HepG2 (cell line): ENCODE results near the gene GDF9. TPM values are rescaled to one million over a fixed set of nuclear protein-coding genes. Genes with fewer than 3 reads are reported as not detected.

Experiments used
- ASH2L ChIP-seq: fragments of 300-600, 200-600 bp; sonication (generic); IDR thresholded peaks from 2 replicates; pipeline ENCODE4 v1.7.0; 2017; ENCODE audit warnings: low read depth, mild to moderate bottlenecking, moderate library complexity, mixed read lengths, low read length; ENCODE audit not compliant: insufficient read length
- ATRX ChIP-seq: sonication (generic); formaldehyde crosslinking; IDR thresholded peaks from 2 replicates; pipeline ENCODE4 v1.4.0; 2020; ENCODE audit warnings: missing genetic modification reagents, borderline replicate concordance
- BCL6 ChIP-seq: IDR thresholded peaks from 2 replicates; pipeline ENCODE4 v1.6.1; 2016; ENCODE audit warnings: missing genetic modification reagents, missing compliant biosample characterization
- BRF2 ChIP-seq: sonication (generic); formaldehyde crosslinking; IDR thresholded peaks from 2 replicates; pipeline ENCODE4 v1.8.1; 2022; ENCODE audit warnings: mild to moderate bottlenecking, missing genetic modification reagents
- HNRNPL ChIP-seq: fragments of 200-400 bp; formaldehyde crosslinking; IDR thresholded peaks from 2 replicates; pipeline ENCODE4 v1.6.1; 2017; ENCODE audit warnings: mild to moderate bottlenecking, low read depth, low read length
- MEIS1 ChIP-seq: sonication (generic); formaldehyde crosslinking; IDR thresholded peaks from 2 replicates; pipeline ENCODE4 v1.9.0; 2021; ENCODE audit warnings: mild to moderate bottlenecking, missing genetic modification reagents, moderate library complexity, borderline replicate concordance
- NR1H2 ChIP-seq: sonication (generic); formaldehyde crosslinking; IDR thresholded peaks from 2 replicates; pipeline ENCODE4 v1.8.1; 2022; ENCODE audit warnings: low read depth, missing genetic modification reagents, borderline replicate concordance
- NR3C1 ChIP-seq: sonication (generic); formaldehyde crosslinking; IDR thresholded peaks from 2 replicates; pipeline ENCODE4 v1.4.0; 2020; ENCODE audit warnings: missing genetic modification reagents
- POLR2G ChIP-seq: fragments of 200-400 bp; formaldehyde crosslinking; IDR thresholded peaks from 2 replicates; pipeline ENCODE4 v1.6.1; 2018; ENCODE audit warnings: mild to moderate bottlenecking, low read depth, low read length, moderate library complexity
- REST ChIP-seq, 2 experiments: IDR thresholded peaks; 2 replicates each; pipeline ENCODE4 v1.6.1; 2011 to 2012; ENCODE audit warnings: low read length in 2 of 2, borderline replicate concordance in 1 of 2, low read depth in 1 of 2, mild to moderate bottlenecking in 1 of 2, moderate library complexity in 1 of 2
- RXRB ChIP-seq: IDR thresholded peaks from 2 replicates; pipeline ENCODE4 v1.6.1; 2016; ENCODE audit warnings: borderline replicate concordance, missing genetic modification reagents, missing compliant biosample characterization
- ZNF207 ChIP-seq: fragments of 450-650 bp; IDR thresholded peaks from 2 replicates; pipeline ENCODE4 v1.6.1; 2016; ENCODE audit warnings: antibody characterized with exemption, borderline replicate concordance
- ZNF552 ChIP-seq: sonication (generic); formaldehyde crosslinking; IDR thresholded peaks from 2 replicates; pipeline ENCODE4 v1.9.0; 2022; ENCODE audit warnings: missing genetic modification reagents, mild to moderate bottlenecking, borderline replicate concordance
- ZNF574 ChIP-seq: sonication (generic); formaldehyde crosslinking; IDR thresholded peaks from 2 replicates; pipeline ENCODE4 v1.4.0; 2020; ENCODE audit warnings: missing genetic modification reagents
- ZNF766 ChIP-seq: sonication (generic); formaldehyde crosslinking; IDR thresholded peaks from 2 replicates; pipeline ENCODE4 v1.5.0; 2020; ENCODE audit warnings: missing genetic modification reagents, borderline replicate concordance
- ZSCAN12 ChIP-seq: sonication (generic); formaldehyde crosslinking; IDR thresholded peaks from 2 replicates; pipeline ENCODE4 v1.9.0; 2021; ENCODE audit warnings: mild to moderate bottlenecking, missing genetic modification reagents
- ZZZ3 ChIP-seq: sonication (generic); formaldehyde crosslinking; IDR thresholded peaks from 2 replicates; pipeline ENCODE4 v1.4.0; 2020; ENCODE audit warnings: missing genetic modification reagents, mild to moderate bottlenecking, borderline replicate concordance
- polyA plus RNA-seq, 8 experiments: library from polyadenylated mRNA; depleted of rRNA in 3 of 8; stranded (reverse) in 7 of 8; unstranded in 1 of 8; fragments of >200 nt; fragmentation: Illumina TruSeq in 4 of 8; extraction: Trizol in 4 of 8; gene quantifications; 2 replicates each; pipeline versions ENCODE4 v1.2.1 to v1.2.3, GENCODE V29; 2011 to 2016; ENCODE audit warnings: low read depth in 4 of 8, missing spikeins in 1 of 8, mixed read lengths in 1 of 8; ENCODE audit not compliant: insufficient read depth in 1 of 8
- total RNA-seq, 5 experiments: library from RNA; depleted of rRNA; stranded (reverse); fragments of >200 nt; fragmentation: Illumina TruSeq; extraction: Trizol; gene quantifications; 2 replicates each; pipeline ENCODE4 v1.2.3, GENCODE V29; 2016; ENCODE audit warnings: low read depth in 1 of 5
- TF ChIP-seq, protein P1 (sequence below): sonication (generic); formaldehyde crosslinking; IDR thresholded peaks from 2 replicates; pipeline ENCODE4 v1.4.0; 2020; ENCODE audit warnings: missing genetic modification reagents, low read depth, mild to moderate bottlenecking, borderline replicate concordance
- TF ChIP-seq, protein P2 (sequence below): sonication (generic); formaldehyde crosslinking; IDR thresholded peaks from 2 replicates; pipeline ENCODE4 v1.4.0; 2020; ENCODE audit warnings: missing genetic modification reagents

Gene GDF9
- total and polyA plus RNA-seq, 2 of the 13 experiments (the other 11 are each of a cell fraction or from before 2014, with no cell fraction given) = 0.33 to 0.38 TPM

DNA sequence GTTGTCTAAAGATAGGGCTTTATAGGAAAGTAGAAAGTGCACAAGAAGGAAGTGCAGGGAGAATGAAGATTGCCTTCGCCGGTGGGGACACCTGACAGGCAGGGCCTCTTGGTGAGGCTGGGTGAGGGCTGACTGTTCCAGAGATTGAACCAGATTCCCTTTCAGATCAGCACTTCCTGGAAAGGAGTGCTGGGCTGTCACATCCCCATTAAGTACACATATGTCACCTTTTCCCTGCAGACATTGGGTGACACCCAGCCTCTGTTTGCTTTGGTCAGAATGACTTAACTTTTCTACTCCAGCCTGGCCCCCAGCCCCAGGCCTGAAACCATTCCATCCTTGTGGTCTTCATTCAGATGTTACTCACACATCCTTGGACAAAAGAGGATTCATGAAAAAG, 28.4 kb downstream of the GDF9 start (continued):
- TF ChIP-seq ZZZ3 (CRISPR knock-in tag) = peak; percentile 55; the same call in 1 of the 2 replicates
- 0 out of 2 replicates have a peak, but pooled peaks have one; percentile 96 for TF ChIP-seq MEIS1
- no peak for TF ChIP-seq NR1H2 (CRISPR knock-in tag)
- no peak for TF ChIP-seq ZSCAN12 (CRISPR knock-in tag)
- TF ChIP-seq RXRB (CRISPR knock-in tag) = peak; percentile 95
- TF ChIP-seq ZNF207 = no peak
- TF ChIP-seq ZNF766 (CRISPR knock-in tag) = peak; percentile 79; the same call in 1 of the 2 replicates
- TF ChIP-seq ZNF574 (CRISPR knock-in tag) = 0 out of 2 replicates have a peak, but pooled peaks have one; percentile 17
- no peak for TF ChIP-seq BRF2
- TF ChIP-seq, protein P1, sequence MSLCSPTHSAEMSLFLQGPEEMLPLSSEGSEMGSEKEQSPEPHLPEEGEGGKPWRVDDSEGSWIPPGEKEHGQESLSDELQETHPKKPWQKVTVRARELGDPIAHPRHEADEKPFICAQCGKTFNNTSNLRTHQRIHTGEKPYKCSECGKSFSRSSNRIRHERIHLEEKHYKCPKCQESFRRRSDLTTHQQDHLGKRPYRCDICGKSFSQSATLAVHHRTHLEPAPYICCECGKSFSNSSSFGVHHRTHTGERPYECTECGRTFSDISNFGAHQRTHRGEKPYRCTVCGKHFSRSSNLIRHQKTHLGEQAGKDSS (CRISPR knock-in tag) = peak; percentile 46; the same call in 1 of the 2 replicates
- TF ChIP-seq REST (IDR thresholded peaks at IDR 0.05; ENCODE audit: borderline replicate concordance in 1 of 2, low read depth in 1 of 2, low read length in 2 of 2) = 0 out of 4 replicates have a peak, but pooled peaks of 1 of the 2 experiments have one; percentile 3
- TF ChIP-seq HNRNPL = no peak
- TF ChIP-seq POLR2G = no peak; the same call in 1 of the 2 replicates
- TF ChIP-seq NR3C1 = no peak
- TF ChIP-seq ATRX (CRISPR knock-in tag) = no peak
- no peak for TF ChIP-seq ASH2L
- TF ChIP-seq ZNF552 (CRISPR knock-in tag) = no peak
- peak; percentile 94 for TF ChIP-seq BCL6
- TF ChIP-seq, protein P2, sequence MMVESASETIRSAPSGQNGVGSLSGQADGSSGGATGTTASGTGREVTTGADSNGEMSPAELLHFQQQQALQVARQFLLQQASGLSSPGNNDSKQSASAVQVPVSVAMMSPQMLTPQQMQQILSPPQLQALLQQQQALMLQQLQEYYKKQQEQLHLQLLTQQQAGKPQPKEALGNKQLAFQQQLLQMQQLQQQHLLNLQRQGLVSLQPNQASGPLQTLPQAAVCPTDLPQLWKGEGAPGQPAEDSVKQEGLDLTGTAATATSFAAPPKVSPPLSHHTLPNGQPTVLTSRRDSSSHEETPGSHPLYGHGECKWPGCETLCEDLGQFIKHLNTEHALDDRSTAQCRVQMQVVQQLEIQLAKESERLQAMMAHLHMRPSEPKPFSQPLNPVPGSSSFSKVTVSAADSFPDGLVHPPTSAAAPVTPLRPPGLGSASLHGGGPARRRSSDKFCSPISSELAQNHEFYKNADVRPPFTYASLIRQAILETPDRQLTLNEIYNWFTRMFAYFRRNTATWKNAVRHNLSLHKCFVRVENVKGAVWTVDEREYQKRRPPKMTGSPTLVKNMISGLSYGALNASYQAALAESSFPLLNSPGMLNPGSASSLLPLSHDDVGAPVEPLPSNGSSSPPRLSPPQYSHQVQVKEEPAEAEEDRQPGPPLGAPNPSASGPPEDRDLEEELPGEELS (CRISPR knock-in tag) = 0 out of 2 replicates have a peak, but pooled peaks have one; percentile 41
